ENCODE results near the gene REG1B.

Gene REG1B

GRCh38 chr2:79099140-79099686, 11.4 kb upstream of the REG1B start:
- TF ChIP-seq CTCF (IDR thresholded peaks at IDR 0.05; ENCODE audit: insufficient read depth, low read length) (no peak), SPI1 (IDR thresholded peaks at IDR 0.05; ENCODE audit: borderline replicate concordance, low read depth) (no peak; the same call in 1 of the 2 replicates), POLR2AphosphoS5 (IDR thresholded peaks at IDR 0.05; ENCODE audit: low read depth) (no peak), GABPA (IDR thresholded peaks at IDR 0.05; ENCODE audit: low read depth) (no peak)
- H3K27me3 ChIP-seq (ENCODE audit: insufficient read depth, poor library complexity, severe bottlenecking): no peaks in the 10 kb centered on the region
- no peak for DNase-seq (ENCODE audit: low read depth in 1 of 2, low spot score in 1 of 2)
- H3K27ac ChIP-seq (replicated peaks): no peak overlapping the region
- no peak overlapping the region for H3K4me3 ChIP-seq (replicated peaks; ENCODE audit: insufficient read depth, low read length)

- Histone ChIP-seq H3K27ac (replicated peaks) (no peak overlapping the region), H3K27me3 (ENCODE audit: insufficient read depth, poor library complexity, severe bottlenecking) (no peaks in the 10 kb centered on the region), H3K4me3 (replicated peaks; ENCODE audit: insufficient read depth, low read length) (no peak overlapping the region)
- TF ChIP-seq SPI1 (IDR thresholded peaks at IDR 0.05; ENCODE audit: borderline replicate concordance, low read depth): no peak
- DNase-seq (ENCODE audit: low read depth in 1 of 2, low spot score in 1 of 2): no peak
These were observed 10.1 kb upstream of the REG1B start for GRCh38 chr2:79097843-79098242.

- H3K27ac ChIP-seq (replicated peaks): no peak overlapping the region
- no peak overlapping the region for H3K4me3 ChIP-seq (replicated peaks; ENCODE audit: insufficient read depth, low read length)
- TF ChIP-seq SPI1 (IDR thresholded peaks at IDR 0.05; ENCODE audit: borderline replicate concordance, low read depth) (no peak), POLR2AphosphoS5 (IDR thresholded peaks at IDR 0.05; ENCODE audit: low read depth) (no peak), REST (IDR thresholded peaks at IDR 0.05; ENCODE audit: insufficient replicate concordance, low read depth) (no peak), CTCF (IDR thresholded peaks at IDR 0.05; ENCODE audit: insufficient read depth, low read length) (no peak), GABPA (IDR thresholded peaks at IDR 0.05; ENCODE audit: low read depth) (no peak)
- DNase-seq (ENCODE audit: low read depth in 1 of 2, low spot score in 1 of 2): no peak
- no peaks in the 10 kb centered on the region for H3K27me3 ChIP-seq (ENCODE audit: insufficient read depth, poor library complexity, severe bottlenecking)
These were observed 2.9 kb upstream of the REG1B start for GRCh38 chr2:79090693-79091092.

- TF ChIP-seq GABPA (IDR thresholded peaks at IDR 0.05; ENCODE audit: low read depth) (no peak), CTCF (IDR thresholded peaks at IDR 0.05; ENCODE audit: insufficient read depth, low read length) (no peak), REST (IDR thresholded peaks at IDR 0.05; ENCODE audit: insufficient replicate concordance, low read depth) (no peak), SPI1 (IDR thresholded peaks at IDR 0.05; ENCODE audit: borderline replicate concordance, low read depth) (no peak), POLR2AphosphoS5 (IDR thresholded peaks at IDR 0.05; ENCODE audit: low read depth) (no peak)
- H3K27ac ChIP-seq (replicated peaks): no peak overlapping the region
- no peak overlapping the region for H3K4me3 ChIP-seq (replicated peaks; ENCODE audit: insufficient read depth, low read length)
- no peak for DNase-seq (ENCODE audit: low read depth in 1 of 2, low spot score in 1 of 2)
- no peaks in the 10 kb centered on the region for H3K27me3 ChIP-seq (ENCODE audit: insufficient read depth, poor library complexity, severe bottlenecking)
These were observed 1.5 kb downstream of the REG1B start for GRCh38 chr2:79086255-79086654.

Data from HL-60 (cell line).